HG03135 (cell line): ENCODE data around the gene TMEM30A.

Experiments used
- ATAC-seq: cut with Tn5 transposase; IDR thresholded peaks from one replicate; pipeline ENCODE4 v1.9.1; 2021; ENCODE audit warnings: mild to moderate bottlenecking, moderate library complexity; ENCODE audit not compliant: unreplicated experiment

The TMEM30A gene

GRCh38 chr6:75284632-75285282 lies at the start of gene TMEM30A:
Gene TMEM30A, minus strand, starts transcription at chr6:75284792. Its CDS starts 154 bp downstream, at chr6:75284638.
- ATAC-seq: peak; percentile 93

DNA sequence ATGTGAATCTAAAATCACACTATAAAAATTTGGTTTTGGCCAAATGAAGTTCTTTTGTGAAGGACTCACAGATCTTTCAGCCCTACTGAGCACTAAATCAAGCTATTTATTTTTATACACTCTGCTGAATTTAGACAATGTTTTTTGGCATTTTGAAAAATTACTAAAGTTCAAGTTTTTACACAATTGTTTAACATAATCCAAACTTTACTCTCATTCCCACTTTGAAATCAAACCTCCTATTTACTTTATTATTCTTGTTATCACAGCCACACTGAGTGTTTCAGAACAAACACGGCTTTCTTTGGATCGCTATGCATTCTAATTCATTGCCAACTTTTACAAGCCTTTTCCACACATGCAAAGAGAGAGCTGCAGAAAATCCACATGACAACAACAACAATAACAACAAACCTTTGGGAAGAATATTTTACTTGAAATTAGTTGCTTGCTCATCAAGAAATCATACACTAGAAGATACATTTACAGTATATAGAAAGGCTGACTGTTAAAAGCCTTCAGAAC lies 49.1 kb upstream of the TMEM30A start:
- no peak for ATAC-seq

- no peak for ATAC-seq
Measured at GRCh38 chr6:75331151-75331550, 46.6 kb upstream of the TMEM30A start.

DNA sequence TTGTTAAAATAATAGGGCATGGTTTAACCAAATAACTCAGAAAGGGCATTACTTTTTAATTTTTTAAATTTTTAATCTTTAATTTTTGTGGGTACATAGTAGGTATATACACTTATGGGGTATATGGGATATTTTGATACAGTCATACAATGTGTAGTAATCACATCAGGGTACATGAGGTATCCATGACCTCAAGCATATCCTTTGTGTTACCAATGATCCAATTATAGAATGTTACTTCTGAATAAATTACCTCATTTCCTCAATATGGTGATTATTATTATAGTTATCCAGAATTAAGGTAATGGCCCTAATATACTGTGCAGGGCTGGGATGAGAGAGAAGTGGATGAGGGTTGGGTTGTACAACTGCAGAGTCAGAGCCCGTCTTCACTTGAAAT lies 45.1 kb upstream of the TMEM30A start:
- ATAC-seq: no peak

DNA sequence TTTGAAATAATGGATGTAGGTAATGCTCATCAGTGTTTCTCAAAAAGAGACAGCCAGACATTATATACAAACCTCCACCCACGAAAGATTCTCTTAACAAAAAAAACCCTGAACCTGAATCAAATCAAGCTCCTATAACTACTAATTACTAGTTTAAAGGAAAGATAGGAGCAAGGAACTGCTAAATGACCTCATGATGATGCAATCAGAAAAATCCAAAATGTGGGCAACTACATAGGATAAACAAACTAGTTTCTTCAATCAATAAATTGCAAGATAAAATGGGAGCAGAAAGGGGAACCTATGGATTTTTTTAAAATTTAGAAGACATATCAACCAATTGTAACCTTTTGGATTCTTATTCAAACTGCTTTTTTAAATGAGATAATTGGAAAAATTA lies 43.2 kb upstream of the TMEM30A start:
- ATAC-seq: no peak

DNA sequence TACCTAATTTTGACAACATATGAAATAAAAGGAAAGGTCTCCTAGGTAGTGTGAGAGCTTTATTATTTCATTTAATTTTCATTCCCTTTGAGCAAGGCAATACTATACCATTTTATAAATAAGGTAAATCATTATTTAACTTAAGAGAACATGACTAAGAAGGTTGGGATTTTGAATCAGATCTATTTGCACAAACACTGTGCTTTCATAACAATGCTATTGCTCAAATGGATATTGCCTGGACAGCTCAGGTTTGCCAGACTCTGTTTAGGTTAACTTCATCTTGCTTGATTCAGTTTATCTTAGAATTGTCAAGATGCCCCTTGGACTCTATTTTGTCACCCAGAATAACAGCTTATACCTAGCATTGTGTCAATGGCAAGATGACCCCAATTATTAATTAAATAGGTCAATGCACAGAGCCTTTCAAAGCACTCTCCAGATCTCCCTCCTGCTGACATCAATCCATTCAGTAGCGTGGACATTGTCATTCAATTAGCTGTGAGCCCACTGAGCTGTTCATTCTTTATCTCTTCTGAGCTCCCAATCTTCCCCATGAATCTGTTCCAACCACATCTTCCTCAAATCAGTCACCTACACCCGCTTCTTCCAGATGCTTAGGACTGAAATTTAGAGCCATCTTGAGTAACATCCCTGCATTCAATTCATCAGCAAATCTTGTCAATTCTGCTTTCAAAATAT lies 42.1 kb upstream of the TMEM30A start:
- no peak for ATAC-seq

DNA sequence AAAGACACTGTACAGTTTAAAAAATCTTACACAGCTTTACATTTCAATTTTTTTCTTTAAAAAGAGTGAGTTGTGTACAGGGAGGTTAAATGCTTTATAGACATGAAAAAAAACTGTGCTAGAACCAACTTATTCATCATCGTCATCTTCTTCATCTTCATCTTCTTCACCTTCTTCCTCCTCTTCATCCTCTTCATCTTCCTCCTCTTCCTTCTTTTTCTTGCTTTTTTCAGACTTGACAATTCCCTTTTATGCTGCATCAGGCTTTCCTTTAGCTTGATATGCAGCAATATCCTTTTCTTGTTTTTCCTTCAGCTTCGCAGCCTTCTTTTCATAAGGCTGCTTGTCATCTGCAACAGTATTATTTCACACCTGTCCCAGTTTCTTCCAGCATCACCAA lies 34.3 kb upstream of the TMEM30A start:
- ATAC-seq: no peak

DNA sequence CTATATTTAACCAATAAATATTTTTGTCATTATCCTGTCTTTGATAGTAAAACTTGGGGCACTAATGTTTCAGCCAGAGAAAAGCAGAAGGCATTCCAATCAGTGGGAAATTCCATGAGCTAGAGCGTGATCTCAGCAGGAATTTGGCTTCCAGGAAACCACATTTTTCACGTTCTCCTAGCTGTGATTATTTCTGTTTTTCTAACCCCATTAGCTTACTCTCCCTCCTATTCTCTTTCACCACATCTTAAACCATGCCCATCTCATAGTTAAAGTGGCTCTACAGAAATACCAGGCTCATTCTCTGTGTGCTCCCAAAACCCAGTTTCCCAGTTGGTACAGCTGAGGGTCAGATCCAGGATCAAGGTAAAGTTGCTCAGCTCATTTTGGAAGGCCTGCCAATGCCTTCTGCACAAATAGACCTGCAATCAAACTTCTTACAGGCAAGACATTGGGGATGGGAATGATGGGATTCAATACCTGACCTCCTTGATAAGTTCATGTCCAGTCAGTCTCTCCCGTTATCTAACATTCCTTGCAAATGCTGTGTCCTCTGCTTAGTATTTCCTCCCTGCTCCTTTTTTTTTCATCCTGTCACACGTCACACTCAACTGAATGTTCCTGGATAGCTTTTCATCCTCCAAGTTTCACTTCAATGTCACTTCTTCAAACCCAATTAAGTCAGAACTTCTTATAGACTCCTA lies 33.1 kb upstream of the TMEM30A start:
- ATAC-seq: no peak

DNA sequence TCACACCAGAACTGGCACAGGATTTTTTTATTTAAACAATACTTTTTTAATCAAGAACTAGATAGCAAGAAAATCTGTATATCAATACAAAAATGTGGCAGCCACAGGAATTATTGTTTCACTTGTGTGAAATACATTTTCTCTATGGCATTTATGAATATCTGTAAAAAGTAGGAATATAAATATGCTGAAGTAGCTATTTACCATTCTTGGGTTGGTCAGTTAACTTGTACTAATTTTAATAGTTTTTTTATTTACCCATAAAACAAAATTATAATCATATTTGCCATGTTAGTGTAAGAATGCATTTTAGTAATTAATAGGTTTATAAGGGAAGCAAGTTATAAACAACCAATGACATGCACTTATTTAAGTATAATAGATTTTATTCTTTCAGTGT lies 31.4 kb upstream of the TMEM30A start:
- no peak for ATAC-seq

GRCh38 chr6:75308250-75308988 lies 23.8 kb upstream of the TMEM30A start:
- no peak for ATAC-seq

GRCh38 chr6:75307364-75308004 lies 22.9 kb upstream of the TMEM30A start:
- no peak for ATAC-seq

- ATAC-seq: no peak
Measured at GRCh38 chr6:75306064-75306463, 21.5 kb upstream of the TMEM30A start.

GRCh38 chr6:75305573-75305972 lies 21.0 kb upstream of the TMEM30A start:
- no peak for ATAC-seq

- no peak for ATAC-seq
Measured at GRCh38 chr6:75302280-75302679, 17.7 kb upstream of the TMEM30A start.

GRCh38 chr6:75301537-75301936 lies 16.9 kb upstream of the TMEM30A start:
- ATAC-seq: no peak

GRCh38 chr6:75301088-75301487 lies 16.5 kb upstream of the TMEM30A start:
- no peak for ATAC-seq

- no peak for ATAC-seq
Measured at GRCh38 chr6:75300531-75300855, 15.9 kb upstream of the TMEM30A start.

DNA sequence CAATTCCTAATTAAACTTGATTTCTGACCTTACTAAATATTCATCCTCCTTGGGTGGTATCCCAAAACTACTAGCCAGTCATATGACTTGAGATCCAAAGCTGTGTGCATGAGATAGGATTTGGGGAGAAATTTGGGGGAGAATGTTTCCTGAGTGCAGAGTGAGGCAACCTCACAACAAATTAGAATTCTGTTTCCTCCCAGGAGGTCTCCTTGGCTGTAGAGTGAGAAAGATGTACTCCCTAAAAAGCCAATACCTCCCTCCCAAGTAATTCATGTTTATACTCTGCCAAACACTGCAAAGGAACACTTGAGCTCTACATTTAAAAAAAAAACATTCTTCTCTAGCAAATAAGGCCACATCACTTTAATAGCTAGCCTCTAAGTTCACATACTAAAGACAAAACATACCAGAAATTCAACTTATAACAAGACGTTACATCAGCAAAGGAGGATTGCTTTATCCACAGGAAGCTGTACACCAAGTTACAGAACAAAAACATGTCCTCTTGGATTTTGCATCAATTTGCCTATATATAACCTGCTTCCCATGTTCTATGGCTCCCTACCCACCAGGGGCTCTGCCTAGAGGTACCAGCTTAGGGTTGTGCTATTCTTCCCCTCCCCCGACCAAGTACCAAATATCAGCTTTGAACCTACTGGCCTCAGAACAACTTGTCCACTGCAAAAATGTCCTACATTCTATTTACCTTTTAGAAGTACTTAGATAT lies 15.4 kb upstream of the TMEM30A start:
- ATAC-seq: no peak

DNA sequence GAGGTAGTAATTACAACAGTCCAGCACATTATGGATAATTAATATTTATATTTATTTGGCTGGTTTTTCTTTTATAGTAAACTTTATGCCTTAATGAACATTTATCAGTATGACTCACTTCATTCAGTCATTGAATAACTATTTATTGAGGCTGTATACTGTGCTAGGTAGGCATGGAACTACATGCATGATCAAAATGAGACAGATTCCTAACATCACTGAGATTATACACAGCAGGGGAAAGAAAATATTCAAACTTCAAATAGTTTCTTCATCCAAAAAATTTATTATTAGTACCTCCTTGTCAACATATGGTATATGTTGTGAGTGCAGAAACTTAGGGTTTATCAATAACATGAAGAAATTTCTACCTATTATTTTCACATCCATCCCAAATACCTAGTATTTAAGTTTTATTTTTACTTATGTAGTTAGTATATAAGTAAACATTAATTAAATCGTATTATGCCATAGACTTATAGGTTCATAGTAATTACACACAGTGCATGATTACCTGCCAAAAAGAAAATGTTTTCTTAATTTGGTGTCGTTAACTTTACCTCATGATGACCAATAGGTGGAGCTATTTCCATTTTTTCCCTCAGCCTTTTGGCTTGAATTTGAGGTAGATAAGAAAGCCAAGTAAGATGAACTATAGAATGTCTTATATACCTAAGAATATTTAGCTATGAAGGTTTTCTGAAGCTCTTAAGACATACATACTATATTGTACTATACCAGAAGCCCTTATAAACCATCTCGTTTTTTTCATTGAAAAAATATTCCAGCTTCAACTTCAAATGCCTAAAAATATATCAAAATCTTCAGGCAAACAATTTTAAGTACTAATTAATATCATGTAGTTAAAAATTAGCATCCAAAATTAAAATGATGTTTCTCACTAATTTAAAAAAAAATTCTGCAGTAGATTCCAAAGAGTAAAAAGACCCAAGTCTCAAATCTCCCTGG lies 12.5 kb upstream of the TMEM30A start:
- ATAC-seq: peak; percentile 64
